Measurements from ENCODE around the gene XRCC4.

Gene XRCC4

GRCh38 chr5:83364312-83365299 is 287.3 kb downstream of the XRCC4 start:
- H2BK120ac ChIP-seq (ENCODE audit: low read depth, low read length): no peak overlapping the region

GRCh38 chr5:83368319-83368718 is 291.0 kb downstream of the XRCC4 start:
- H3K4me3 ChIP-seq (ENCODE audit: low read length in 2 of 2): no peak overlapping the region
- H3K9ac ChIP-seq (ENCODE audit: low read depth, low read length, poor library complexity): no peak overlapping the region
- H3K23ac ChIP-seq (ENCODE audit: low read depth, low read length, poor library complexity): no peak overlapping the region
- no peaks in the 10 kb centered on the region for H3K36me3 ChIP-seq (replicated peaks in 1 of 2; ENCODE audit: control insufficient read depth in 2 of 2, insufficient read depth in 2 of 2, low read length in 2 of 2)
- H2BK5ac ChIP-seq (ENCODE audit: low read length): no peak overlapping the region
- H2BK15ac ChIP-seq (ENCODE audit: low read length): no peak overlapping the region
- no peak overlapping the region for H4K91ac ChIP-seq (ENCODE audit: low read depth, low read length, poor library complexity)
- no peak overlapping the region for H2AK5ac ChIP-seq (ENCODE audit: low read depth, low read length)
- no peak overlapping the region for H2BK120ac ChIP-seq (ENCODE audit: low read depth, low read length)
- H3K14ac ChIP-seq (ENCODE audit: low read length): no peak overlapping the region
- H3K9me3 ChIP-seq (replicated peaks in 1 of 2; ENCODE audit: control insufficient read depth in 2 of 2, insufficient read depth in 1 of 2, low read depth in 1 of 2, low read length in 2 of 2): peaks cover 0 to 3% of the 10 kb centered on the region in 2 donors
- no peak overlapping the region for H3K4ac ChIP-seq (ENCODE audit: low read length)
- no peak overlapping the region for H3K4me2 ChIP-seq (ENCODE audit: insufficient read depth, low read length, poor library complexity, severe bottlenecking)
- no CpG with 5 or more reads among the region's 5 CpGs for WGBS, 2 donors (ENCODE audit: extremely low coverage in 2 of 2, insufficient read length in 2 of 2, insufficient replicate concordance in 1 of 2)
- no peak overlapping the region for H2BK12ac ChIP-seq (ENCODE audit: low read length)
- peak overlapping the region; percentile 5 for H3K18ac ChIP-seq (ENCODE audit: low read length)
- no peaks in the 10 kb centered on the region for H3K79me1 ChIP-seq (ENCODE audit: low read depth, low read length)
- no peak overlapping the region for H4K8ac ChIP-seq (ENCODE audit: low read depth, low read length)
- no peaks in the 10 kb centered on the region for H3K27me3 ChIP-seq (ENCODE audit: control insufficient read depth in 3 of 3, insufficient read depth in 3 of 3, low read depth in 1 of 3, low read length in 3 of 3)
- no peak overlapping the region for H2AFZ ChIP-seq (ENCODE audit: low read length)
- no peak for DNase-seq (ENCODE audit: low spot score)
- H3K4me1 ChIP-seq (ENCODE audit: control insufficient read depth in 2 of 2, insufficient read depth in 1 of 2, low read depth in 1 of 2, low read length in 2 of 2): peaks cover 4 to 24% of the 10 kb centered on the region in 2 donors
- H3K27ac ChIP-seq (replicated peaks; ENCODE audit: low read length): no peak overlapping the region

More at GRCh38 chr5:83364312-83365299, 287.3 kb downstream of the XRCC4 start:
- Histone ChIP-seq H3K9ac (ENCODE audit: low read depth, low read length, poor library complexity) (no peak overlapping the region), H4K91ac (ENCODE audit: low read depth, low read length, poor library complexity) (no peak overlapping the region), H3K18ac (ENCODE audit: low read length) (no peak overlapping the region), H3K4me1 (ENCODE audit: control insufficient read depth in 2 of 2, insufficient read depth in 1 of 2, low read depth in 1 of 2, low read length in 2 of 2) (peaks cover 2 to 18% of the 10 kb centered on the region in 2 donors), H4K8ac (ENCODE audit: low read depth, low read length) (no peak overlapping the region), H3K14ac (ENCODE audit: low read length) (no peak overlapping the region), H3K23ac (ENCODE audit: low read depth, low read length, poor library complexity) (no peak overlapping the region), H3K36me3 (replicated peaks in 1 of 2; ENCODE audit: control insufficient read depth in 2 of 2, insufficient read depth in 2 of 2, low read length in 2 of 2) (no peaks in the 10 kb centered on the region), H2AFZ (ENCODE audit: low read length) (no peak overlapping the region), H3K4me2 (ENCODE audit: insufficient read depth, low read length, poor library complexity, severe bottlenecking) (no peak overlapping the region), H3K79me1 (ENCODE audit: low read depth, low read length) (no peaks in the 10 kb centered on the region), H3K9me3 (replicated peaks in 1 of 2; ENCODE audit: control insufficient read depth in 2 of 2, insufficient read depth in 1 of 2, low read depth in 1 of 2, low read length in 2 of 2) (peaks cover 6% of the 10 kb centered on the region in 2 donors), H3K4me3 (ENCODE audit: low read length in 2 of 2) (no peak overlapping the region), H2BK12ac (ENCODE audit: low read length) (no peak overlapping the region), H2BK5ac (ENCODE audit: low read length) (no peak overlapping the region), H2AK5ac (ENCODE audit: low read depth, low read length) (no peak overlapping the region), H3K27ac (replicated peaks; ENCODE audit: low read length) (peak overlapping the region; percentile 43), H3K27me3 (ENCODE audit: control insufficient read depth in 3 of 3, insufficient read depth in 3 of 3, low read depth in 1 of 3, low read length in 3 of 3) (no peaks in the 10 kb centered on the region), H2BK15ac (ENCODE audit: low read length) (no peak overlapping the region), H3K4ac (ENCODE audit: low read length) (no peak overlapping the region)
- DNase-seq (ENCODE audit: low spot score): no peak
- WGBS, 2 donors (ENCODE audit: extremely low coverage in 2 of 2, insufficient read length in 2 of 2, insufficient replicate concordance in 1 of 2): no CpG with 5 or more reads among the region's 8 CpGs

- H2BK120ac ChIP-seq (ENCODE audit: low read depth, low read length): no peak overlapping the region
- H3K27me3 ChIP-seq (ENCODE audit: control insufficient read depth in 3 of 3, insufficient read depth in 3 of 3, low read depth in 1 of 3, low read length in 3 of 3): no peaks in the 10 kb centered on the region
- no peak overlapping the region for H3K18ac ChIP-seq (ENCODE audit: low read length)
- no peak overlapping the region for H3K4ac ChIP-seq (ENCODE audit: low read length)
- WGBS, 2 donors (ENCODE audit: extremely low coverage in 2 of 2, insufficient read length in 2 of 2, insufficient replicate concordance in 1 of 2): no CpG with 5 or more reads among the region's 3 CpGs
- peaks cover 0 to 3% of the 10 kb centered on the region in 2 donors for H3K9me3 ChIP-seq (replicated peaks in 1 of 2; ENCODE audit: control insufficient read depth in 2 of 2, insufficient read depth in 1 of 2, low read depth in 1 of 2, low read length in 2 of 2)
- H3K4me2 ChIP-seq (ENCODE audit: insufficient read depth, low read length, poor library complexity, severe bottlenecking): no peak overlapping the region
- no peak for DNase-seq (ENCODE audit: low spot score)
- H3K23ac ChIP-seq (ENCODE audit: low read depth, low read length, poor library complexity): no peak overlapping the region
- no peak overlapping the region for H3K14ac ChIP-seq (ENCODE audit: low read length)
- no peak overlapping the region for H3K27ac ChIP-seq (replicated peaks; ENCODE audit: low read length)
- H3K4me3 ChIP-seq (ENCODE audit: low read length in 2 of 2): no peak overlapping the region
- no peak overlapping the region for H2BK15ac ChIP-seq (ENCODE audit: low read length)
- H3K79me1 ChIP-seq (ENCODE audit: low read depth, low read length): no peaks in the 10 kb centered on the region
- no peak overlapping the region for H2AFZ ChIP-seq (ENCODE audit: low read length)
- no peak overlapping the region for H4K8ac ChIP-seq (ENCODE audit: low read depth, low read length)
- H3K36me3 ChIP-seq (replicated peaks in 1 of 2; ENCODE audit: control insufficient read depth in 2 of 2, insufficient read depth in 2 of 2, low read length in 2 of 2): no peaks in the 10 kb centered on the region
- H2BK12ac ChIP-seq (ENCODE audit: low read length): no peak overlapping the region
- peaks cover 2 to 19% of the 10 kb centered on the region in 2 donors for H3K4me1 ChIP-seq (ENCODE audit: control insufficient read depth in 2 of 2, insufficient read depth in 1 of 2, low read depth in 1 of 2, low read length in 2 of 2)
- H3K9ac ChIP-seq (ENCODE audit: low read depth, low read length, poor library complexity): no peak overlapping the region
- no peak overlapping the region for H4K91ac ChIP-seq (ENCODE audit: low read depth, low read length, poor library complexity)
- no peak overlapping the region for H2BK5ac ChIP-seq (ENCODE audit: low read length)
- no peak overlapping the region for H2AK5ac ChIP-seq (ENCODE audit: low read depth, low read length)
Measured at GRCh38 chr5:83368835-83369234, 291.5 kb downstream of the XRCC4 start.

- Histone ChIP-seq H3K9ac (ENCODE audit: low read depth, low read length, poor library complexity) (no peak overlapping the region), H3K27ac (replicated peaks; ENCODE audit: low read length) (peak overlapping the region; percentile 75), H3K79me1 (ENCODE audit: low read depth, low read length) (no peaks in the 10 kb centered on the region), H4K91ac (ENCODE audit: low read depth, low read length, poor library complexity) (no peak overlapping the region), H2BK12ac (ENCODE audit: low read length) (no peak overlapping the region), H3K14ac (ENCODE audit: low read length) (no peak overlapping the region), H2BK5ac (ENCODE audit: low read length) (no peak overlapping the region), H3K4me2 (ENCODE audit: insufficient read depth, low read length, poor library complexity, severe bottlenecking) (no peak overlapping the region), H3K27me3 (ENCODE audit: control insufficient read depth in 3 of 3, insufficient read depth in 3 of 3, low read depth in 1 of 3, low read length in 3 of 3) (no peaks in the 10 kb centered on the region), H3K18ac (ENCODE audit: low read length) (no peak overlapping the region), H4K8ac (ENCODE audit: low read depth, low read length) (no peak overlapping the region), H3K23ac (ENCODE audit: low read depth, low read length, poor library complexity) (no peak overlapping the region), H2AK5ac (ENCODE audit: low read depth, low read length) (no peak overlapping the region), H3K4me3 (ENCODE audit: low read length in 2 of 2) (no peak overlapping the region), H2BK120ac (ENCODE audit: low read depth, low read length) (no peak overlapping the region), H3K36me3 (replicated peaks in 1 of 2; ENCODE audit: control insufficient read depth in 2 of 2, insufficient read depth in 2 of 2, low read length in 2 of 2) (no peaks in the 10 kb centered on the region), H3K4ac (ENCODE audit: low read length) (no peak overlapping the region), H3K4me1 (ENCODE audit: control insufficient read depth in 2 of 2, insufficient read depth in 1 of 2, low read depth in 1 of 2, low read length in 2 of 2) (peaks cover 2 to 14% of the 10 kb centered on the region in 2 donors), H3K9me3 (replicated peaks in 1 of 2; ENCODE audit: control insufficient read depth in 2 of 2, insufficient read depth in 1 of 2, low read depth in 1 of 2, low read length in 2 of 2) (peaks cover 0 to 3% of the 10 kb centered on the region in 2 donors), H2AFZ (ENCODE audit: low read length) (no peak overlapping the region), H2BK15ac (ENCODE audit: low read length) (no peak overlapping the region)
- no CpG with 5 or more reads among the region's 1 CpG for WGBS, 2 donors (ENCODE audit: extremely low coverage in 2 of 2, insufficient read length in 2 of 2, insufficient replicate concordance in 1 of 2)
- DNase-seq (ENCODE audit: low spot score): peak; percentile 67
Measured at GRCh38 chr5:83370957-83371356, 293.6 kb downstream of the XRCC4 start.
